ENCODE measurements around the gene CCDC60. TPM values are rescaled to one million over a fixed set of nuclear protein-coding genes. Genes with fewer than 3 reads are reported as not detected.

The CCDC60 gene
- total RNA-seq, 4 donors from 2014 or later = not detected

DNA sequence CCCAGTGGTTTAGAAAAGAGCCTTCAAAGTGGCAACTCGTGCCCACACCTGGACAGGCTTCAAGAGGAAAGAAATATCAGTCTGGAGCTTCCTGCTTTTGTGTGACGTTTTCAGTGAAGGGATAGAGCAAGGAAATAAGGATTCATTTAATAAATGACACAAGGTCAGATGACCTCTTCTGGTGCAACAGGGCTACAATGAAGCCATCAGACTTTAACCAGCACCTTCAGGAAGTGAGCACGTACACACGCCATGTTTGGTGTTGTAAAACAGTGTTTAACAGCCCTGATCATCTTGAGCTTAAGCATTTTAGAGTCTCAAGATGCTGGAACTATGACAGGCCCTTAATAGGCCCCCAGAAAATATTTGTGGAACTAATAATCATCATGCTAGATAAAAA lies 59.1 kb downstream of the CCDC60 start:
- Histone ChIP-seq H3K4me3 (no peak overlapping the region), H3K36me3 (no peaks in the 10 kb centered on the region), H3K27me3 (no peaks in the 10 kb centered on the region), H3K27ac (no peak overlapping the region), H3K4me1 (no peaks in the 10 kb centered on the region), H3K9me3 (no peaks in the 10 kb centered on the region)
- ATAC-seq = no peak
- DNase-seq = no peak
- in situ Hi-C loops (cut with MboI; ENCODE audit: low sequenced_read_pairs in 4 of 4) = no loop called here
- no peak for TF ChIP-seq CTCF (IDR thresholded peaks at IDR 0.05 in 4 of 5, conservative IDR thresholded peaks at IDR 0.05 in 1 of 5)
- TF ChIP-seq POLR2A (IDR thresholded peaks at IDR 0.05) = no peak
- intact Hi-C loops (cut with DNase I; ENCODE audit: low total_unique reads) = no loop called here

DNA sequence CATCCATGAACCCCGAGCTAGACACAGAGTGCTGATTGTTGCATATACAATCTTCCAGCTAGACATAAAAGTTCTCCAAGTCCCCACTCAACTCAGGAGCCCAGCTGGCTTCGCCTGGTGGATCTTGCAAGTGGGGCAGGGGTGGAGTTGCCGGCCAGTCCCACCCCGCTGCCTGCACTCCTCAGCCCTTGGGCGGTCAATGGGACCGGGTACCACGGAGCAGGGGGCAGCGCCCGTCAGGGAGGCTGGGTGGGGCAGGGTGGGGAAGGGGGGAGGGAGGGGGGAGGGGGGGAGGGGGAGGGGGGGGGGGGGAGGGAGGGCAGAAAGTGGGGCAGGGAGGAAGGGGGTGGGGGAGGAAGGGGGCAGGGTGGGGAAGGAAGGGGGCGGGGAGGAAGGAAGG lies 63.0 kb downstream of the CCDC60 start:
- in situ Hi-C loops (cut with MboI; ENCODE audit: low sequenced_read_pairs in 4 of 4) (no loop called here), intact Hi-C loops (cut with DNase I; ENCODE audit: low total_unique reads) (no loop called here)
- no peak overlapping the region for H3K27ac ChIP-seq
- H3K4me3 ChIP-seq = no peak overlapping the region
- no peak for ATAC-seq
- no peaks in the 10 kb centered on the region for H3K9me3 ChIP-seq
- H3K36me3 ChIP-seq = no peaks in the 10 kb centered on the region
- H3K4me1 ChIP-seq = no peaks in the 10 kb centered on the region
- no peak for DNase-seq
- TF ChIP-seq CTCF (IDR thresholded peaks at IDR 0.05 in 4 of 5, conservative IDR thresholded peaks at IDR 0.05 in 1 of 5) = no peak
- TF ChIP-seq POLR2A (IDR thresholded peaks at IDR 0.05) = no peak
- H3K27me3 ChIP-seq = peaks cover 0 to 3% (median 0%) of the 10 kb centered on the region in 3 donors

DNA sequence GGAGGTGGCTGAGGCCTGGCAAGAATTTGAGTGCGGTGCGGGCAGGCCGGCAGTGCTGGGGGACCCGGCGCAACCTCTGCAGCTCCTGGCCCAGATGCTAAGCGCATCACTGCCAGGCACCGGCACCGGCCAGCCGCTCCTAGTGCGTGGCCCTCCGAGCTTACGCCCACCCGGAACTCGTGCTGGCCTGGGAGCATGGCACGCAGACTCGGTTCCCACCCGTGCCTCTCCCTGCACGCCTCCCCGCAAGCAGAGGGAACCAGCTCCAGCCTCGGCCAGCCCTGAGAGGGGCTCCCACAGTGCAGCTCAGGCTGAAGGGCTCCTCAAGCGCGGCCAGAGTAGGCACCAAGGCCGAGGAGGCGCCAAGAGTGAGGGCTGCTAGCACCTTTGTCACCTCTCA lies 63.7 kb downstream of the CCDC60 start:
- intact Hi-C loops (cut with DNase I; ENCODE audit: low total_unique reads) (no loop called here), in situ Hi-C loops (cut with MboI; ENCODE audit: low sequenced_read_pairs in 4 of 4) (no loop called here)
- peaks cover 0 to 3% (median 0%) of the 10 kb centered on the region in 3 donors for H3K27me3 ChIP-seq
- TF ChIP-seq CTCF (IDR thresholded peaks at IDR 0.05 in 4 of 5, conservative IDR thresholded peaks at IDR 0.05 in 1 of 5) (no peak), POLR2A (IDR thresholded peaks at IDR 0.05) (no peak)
- H3K4me1 ChIP-seq = no peaks in the 10 kb centered on the region
- H3K27ac ChIP-seq = no peak overlapping the region
- H3K4me3 ChIP-seq = no peak overlapping the region
- H3K36me3 ChIP-seq = no peaks in the 10 kb centered on the region
- no peaks in the 10 kb centered on the region for H3K9me3 ChIP-seq
- ATAC-seq = no peak
- DNase-seq = no peak

- H3K4me1 ChIP-seq = no peaks in the 10 kb centered on the region
- H3K27ac ChIP-seq = no peak overlapping the region
- intact Hi-C loops (cut with DNase I; ENCODE audit: low total_unique reads) (no loop called here), in situ Hi-C loops (cut with MboI; ENCODE audit: low sequenced_read_pairs in 4 of 4) (no loop called here)
- H3K9me3 ChIP-seq = no peaks in the 10 kb centered on the region
- H3K4me3 ChIP-seq = no peak overlapping the region
- ATAC-seq = no peak
- DNase-seq = no peak
- peaks cover 0 to 3% (median 0%) of the 10 kb centered on the region in 3 donors for H3K27me3 ChIP-seq
- TF ChIP-seq CTCF (IDR thresholded peaks at IDR 0.05 in 4 of 5, conservative IDR thresholded peaks at IDR 0.05 in 1 of 5) (no peak), POLR2A (IDR thresholded peaks at IDR 0.05) (no peak)
- H3K36me3 ChIP-seq = no peaks in the 10 kb centered on the region
Observed at GRCh38 chr12:119399301-119399700, 64.8 kb downstream of the CCDC60 start.

DNA sequence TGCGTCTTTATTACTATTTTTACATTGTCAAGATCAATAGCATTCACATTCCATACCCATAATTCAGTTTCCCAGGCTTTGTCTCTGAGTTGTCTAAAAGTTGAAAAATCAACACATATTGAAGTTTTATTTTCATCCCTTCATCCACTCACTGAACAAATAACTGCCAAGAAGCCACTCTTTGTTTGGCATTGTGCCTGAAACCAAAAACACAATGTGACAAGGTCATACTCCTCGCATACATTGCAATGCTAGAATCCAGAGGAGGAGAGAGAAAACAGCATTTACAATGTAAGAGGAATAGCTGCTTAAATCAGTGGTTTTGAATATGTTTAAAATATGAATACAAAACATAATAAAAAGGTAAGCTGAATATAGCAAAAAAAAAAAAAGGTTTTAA lies 71.8 kb downstream of the CCDC60 start:
- in situ Hi-C loops (cut with MboI; ENCODE audit: low sequenced_read_pairs in 4 of 4) (loop anchor here (10.0 to 25.0 kb wide), 2 partner anchors 292 to 994 kb away; no protein-coding TSS in a partner anchor), intact Hi-C loops (cut with DNase I; ENCODE audit: low total_unique reads) (no loop called here)
- Histone ChIP-seq H3K27me3 (peaks cover 0 to 8% (median 0%) of the 10 kb centered on the region in 3 donors), H3K27ac (no peak overlapping the region), H3K36me3 (no peaks in the 10 kb centered on the region), H3K4me1 (no peaks in the 10 kb centered on the region), H3K4me3 (no peak overlapping the region), H3K9me3 (no peaks in the 10 kb centered on the region)
- TF ChIP-seq POLR2A (IDR thresholded peaks at IDR 0.05) (no peak), CTCF (IDR thresholded peaks at IDR 0.05 in 4 of 5, conservative IDR thresholded peaks at IDR 0.05 in 1 of 5) (no peak)
- ATAC-seq (no peak), DNase-seq (no peak)

All from gastrocnemius medialis (tissue), 4 donors.